Measurements from ENCODE around the gene GNB1L. TPM values are rescaled to one million over a fixed set of nuclear protein-coding genes. Genes with fewer than 3 reads are reported as not detected.

Gene GNB1L
- total and polyA plus RNA-seq, 9 of the 15 experiments (the other 6 are each of a cell fraction or from before 2014, with no cell fraction given), result 0.56 to 50.5 (median 10.2) TPM

GRCh38 chr22:19892257-19892879 lies 37.7 kb upstream of the GNB1L start (continued):
- TF ChIP-seq NR2C2 (CRISPR knock-in tag; IDR thresholded peaks at IDR 0.05), result no peak
- peak; percentile 88 for TF ChIP-seq NR2C2 (tag; IDR thresholded peaks at IDR 0.05)
- no peak for TF ChIP-seq THAP12 (CRISPR knock-in tag; IDR thresholded peaks at IDR 0.05)
- TF ChIP-seq SMC3 (conservative IDR thresholded peaks at IDR 0.05; ENCODE audit: insufficient read depth, low read depth, low read length), result no peak
- TF ChIP-seq ZNF347 (CRISPR knock-in tag; IDR thresholded peaks at IDR 0.05; ENCODE audit: low read depth), result no peak
- TF ChIP-seq HNRNPL (IDR thresholded peaks at IDR 0.05; ENCODE audit: low read depth, low read length), result no peak; the same call in 1 of the 2 replicates
- TF ChIP-seq NCOA2 (IDR thresholded peaks at IDR 0.05; ENCODE audit: partially characterized antibody in 2 of 2), result no peak
- peak; percentile 53; the same call in 1 of the 2 replicates for TF ChIP-seq ZNF384 (IDR thresholded peaks at IDR 0.05; ENCODE audit: low read depth, low read length)
- TF ChIP-seq ZNF655 (CRISPR knock-in tag; IDR thresholded peaks at IDR 0.05), result no peak
- TF ChIP-seq CAMTA2 (CRISPR knock-in tag; conservative IDR thresholded peaks at IDR 0.05), result no peak
- no peak; the same call in 1 of the 2 replicates for TF ChIP-seq ZNF764 (CRISPR knock-in tag; IDR thresholded peaks at IDR 0.05; ENCODE audit: low read depth)
- TF ChIP-seq BHLHE40 (IDR thresholded peaks at IDR 0.05; ENCODE audit: low read length), result peak; percentile 78
- TF ChIP-seq ZBTB33 (CRISPR knock-in tag; IDR thresholded peaks at IDR 0.05), result no peak
- no peak for TF ChIP-seq CC2D1A (IDR thresholded peaks at IDR 0.05)
- TF ChIP-seq EGR1 (conservative IDR thresholded peaks at IDR 0.05), result peak; percentile 67
- TF ChIP-seq PTRF (tag; IDR thresholded peaks at IDR 0.05), result no peak
- no peak for TF ChIP-seq TRIM25 (IDR thresholded peaks at IDR 0.05; ENCODE audit: borderline replicate concordance)
- TF ChIP-seq TEAD2 (tag; IDR thresholded peaks at IDR 0.05), result no peak
- TF ChIP-seq ZBTB12 (CRISPR knock-in tag; IDR thresholded peaks at IDR 0.05), result no peak
- peak; percentile 28; the same call in 1 of the 2 replicates for TF ChIP-seq JUND (IDR thresholded peaks at IDR 0.05; ENCODE audit: borderline replicate concordance, low read depth, low read length)
- no peak; the same call in 2 of the 3 replicates for TF ChIP-seq JUND (tag; IDR thresholded peaks at IDR 0.05; ENCODE audit: borderline replicate concordance, low read depth, low read length)
